HL-60 (cell line): ENCODE results near the gene PCED1B.

Experiments used
- DNase-seq, 2 experiments: peaks; one replicate each; pipeline ENCODE4 v3.0.0-alpha.2; 2010 to 2020; ENCODE audit warnings: low read depth in 1 of 2, low spot score in 1 of 2
- H3K27ac ChIP-seq: fragments of 250-450 bp; sonication (Bioruptor Pico); replicated peaks from 2 replicates; pipeline ENCODE4 v1.5.1; 2020; ENCODE audit warnings: mild to moderate bottlenecking, moderate library complexity
- H3K27me3 ChIP-seq: fragments of 250-450 bp; sonication (Bioruptor Pico); 2 replicates; pipeline ENCODE4 v1.5.1; 2021; ENCODE audit warnings: mild to moderate bottlenecking, moderate library complexity; ENCODE audit not compliant: insufficient read depth, poor library complexity, severe bottlenecking
- H3K4me3 ChIP-seq: replicated peaks from 2 replicates; pipeline ENCODE4 v1.5.1; 2011; ENCODE audit warnings: mild to moderate bottlenecking, control low read depth, low read length; ENCODE audit not compliant: insufficient read depth
- GABPA ChIP-seq: IDR thresholded peaks from 2 replicates; pipeline ENCODE4 v1.6.1; 2012; ENCODE audit warnings: low read depth
- POLR2AphosphoS5 ChIP-seq: IDR thresholded peaks from 2 replicates; pipeline ENCODE4 v1.6.1; 2012; ENCODE audit warnings: low read depth
- SPI1 ChIP-seq: IDR thresholded peaks from 2 replicates; pipeline ENCODE4 v1.6.1; 2012; ENCODE audit warnings: low read depth, mild to moderate bottlenecking, borderline replicate concordance
- TF ChIP-seq, protein P1 (sequence below): IDR thresholded peaks from one replicate; pipeline ENCODE4 v1.5.1; 2011; ENCODE audit warnings: low read length, control low read depth, inconsistent platforms; ENCODE audit not compliant: insufficient read depth
- TF ChIP-seq, protein P2 (sequence below): IDR thresholded peaks from 2 replicates; pipeline ENCODE4 v1.6.1; 2012; ENCODE audit warnings: low read depth; ENCODE audit not compliant: insufficient replicate concordance

PCED1B gene

DNA sequence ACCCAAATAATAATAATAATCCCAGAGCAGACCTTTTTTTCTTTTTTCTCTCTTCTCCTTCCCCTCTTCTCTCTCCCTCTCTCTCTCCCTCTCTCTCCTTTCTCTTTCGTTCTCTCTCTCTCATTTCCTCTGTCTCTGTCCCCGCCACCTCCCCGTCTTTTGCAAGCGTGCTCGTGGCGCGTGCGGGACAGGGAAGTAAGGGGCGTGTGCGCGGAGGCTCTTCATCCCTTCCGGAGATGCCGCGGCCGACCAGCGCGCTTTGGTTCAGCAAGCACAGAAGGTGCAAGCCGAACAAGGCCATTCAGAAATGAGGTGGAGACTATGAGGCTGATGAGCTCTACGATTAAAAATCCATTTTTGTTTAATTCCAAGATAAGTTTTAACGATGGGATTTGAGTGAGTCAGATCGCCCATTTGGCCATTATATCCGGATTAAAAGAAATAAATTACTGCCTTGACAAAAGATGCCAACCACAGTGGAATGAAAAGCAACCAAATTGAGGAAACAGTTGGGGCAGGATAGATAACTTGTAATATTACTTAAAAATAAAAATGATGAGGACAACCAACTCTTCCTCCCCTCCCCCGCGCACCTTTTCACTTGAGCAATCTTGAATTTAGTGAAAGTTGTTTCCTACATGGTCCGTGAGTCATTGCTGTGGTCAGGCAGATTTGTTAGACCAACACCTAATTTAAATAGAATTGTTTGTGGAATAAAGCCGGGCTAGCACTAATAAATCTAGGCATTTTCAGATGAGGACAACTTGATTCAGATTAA is 1.5 kb downstream of the PCED1B start:
- H3K27me3 ChIP-seq: peaks cover 4% of the 10 kb centered on the region
- peak in 1 of 2 experiments; percentile 47 for DNase-seq
- H3K27ac ChIP-seq: no peak overlapping the region
- TF ChIP-seq, protein P1, sequence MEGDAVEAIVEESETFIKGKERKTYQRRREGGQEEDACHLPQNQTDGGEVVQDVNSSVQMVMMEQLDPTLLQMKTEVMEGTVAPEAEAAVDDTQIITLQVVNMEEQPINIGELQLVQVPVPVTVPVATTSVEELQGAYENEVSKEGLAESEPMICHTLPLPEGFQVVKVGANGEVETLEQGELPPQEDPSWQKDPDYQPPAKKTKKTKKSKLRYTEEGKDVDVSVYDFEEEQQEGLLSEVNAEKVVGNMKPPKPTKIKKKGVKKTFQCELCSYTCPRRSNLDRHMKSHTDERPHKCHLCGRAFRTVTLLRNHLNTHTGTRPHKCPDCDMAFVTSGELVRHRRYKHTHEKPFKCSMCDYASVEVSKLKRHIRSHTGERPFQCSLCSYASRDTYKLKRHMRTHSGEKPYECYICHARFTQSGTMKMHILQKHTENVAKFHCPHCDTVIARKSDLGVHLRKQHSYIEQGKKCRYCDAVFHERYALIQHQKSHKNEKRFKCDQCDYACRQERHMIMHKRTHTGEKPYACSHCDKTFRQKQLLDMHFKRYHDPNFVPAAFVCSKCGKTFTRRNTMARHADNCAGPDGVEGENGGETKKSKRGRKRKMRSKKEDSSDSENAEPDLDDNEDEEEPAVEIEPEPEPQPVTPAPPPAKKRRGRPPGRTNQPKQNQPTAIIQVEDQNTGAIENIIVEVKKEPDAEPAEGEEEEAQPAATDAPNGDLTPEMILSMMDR: no peak
- TF ChIP-seq, protein P2, sequence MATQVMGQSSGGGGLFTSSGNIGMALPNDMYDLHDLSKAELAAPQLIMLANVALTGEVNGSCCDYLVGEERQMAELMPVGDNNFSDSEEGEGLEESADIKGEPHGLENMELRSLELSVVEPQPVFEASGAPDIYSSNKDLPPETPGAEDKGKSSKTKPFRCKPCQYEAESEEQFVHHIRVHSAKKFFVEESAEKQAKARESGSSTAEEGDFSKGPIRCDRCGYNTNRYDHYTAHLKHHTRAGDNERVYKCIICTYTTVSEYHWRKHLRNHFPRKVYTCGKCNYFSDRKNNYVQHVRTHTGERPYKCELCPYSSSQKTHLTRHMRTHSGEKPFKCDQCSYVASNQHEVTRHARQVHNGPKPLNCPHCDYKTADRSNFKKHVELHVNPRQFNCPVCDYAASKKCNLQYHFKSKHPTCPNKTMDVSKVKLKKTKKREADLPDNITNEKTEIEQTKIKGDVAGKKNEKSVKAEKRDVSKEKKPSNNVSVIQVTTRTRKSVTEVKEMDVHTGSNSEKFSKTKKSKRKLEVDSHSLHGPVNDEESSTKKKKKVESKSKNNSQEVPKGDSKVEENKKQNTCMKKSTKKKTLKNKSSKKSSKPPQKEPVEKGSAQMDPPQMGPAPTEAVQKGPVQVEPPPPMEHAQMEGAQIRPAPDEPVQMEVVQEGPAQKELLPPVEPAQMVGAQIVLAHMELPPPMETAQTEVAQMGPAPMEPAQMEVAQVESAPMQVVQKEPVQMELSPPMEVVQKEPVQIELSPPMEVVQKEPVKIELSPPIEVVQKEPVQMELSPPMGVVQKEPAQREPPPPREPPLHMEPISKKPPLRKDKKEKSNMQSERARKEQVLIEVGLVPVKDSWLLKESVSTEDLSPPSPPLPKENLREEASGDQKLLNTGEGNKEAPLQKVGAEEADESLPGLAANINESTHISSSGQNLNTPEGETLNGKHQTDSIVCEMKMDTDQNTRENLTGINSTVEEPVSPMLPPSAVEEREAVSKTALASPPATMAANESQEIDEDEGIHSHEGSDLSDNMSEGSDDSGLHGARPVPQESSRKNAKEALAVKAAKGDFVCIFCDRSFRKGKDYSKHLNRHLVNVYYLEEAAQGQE: no peak
- no peak for TF ChIP-seq GABPA
- TF ChIP-seq SPI1: no peak
- TF ChIP-seq POLR2AphosphoS5: no peak
- H3K4me3 ChIP-seq: peak overlapping the region; percentile 64

DNA sequence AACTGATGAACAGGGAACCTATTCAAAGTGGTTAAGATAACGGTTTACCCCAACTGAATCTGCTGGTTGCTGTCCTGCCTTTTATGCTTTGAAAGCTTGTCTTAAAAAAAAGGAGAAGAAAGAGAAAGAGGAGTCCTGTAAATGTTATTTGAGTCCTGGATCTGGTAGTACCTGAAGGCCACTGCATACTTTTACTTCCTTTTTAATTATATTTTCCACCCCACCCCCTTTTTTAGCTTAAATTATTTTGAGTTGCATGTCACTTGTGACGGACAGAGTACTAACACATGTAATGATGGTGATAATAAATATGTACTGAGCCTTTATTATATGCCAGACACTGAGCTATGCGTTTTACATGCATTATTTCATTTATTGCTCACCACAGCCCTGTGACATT is 2.9 kb downstream of the PCED1B start:
- Histone ChIP-seq H3K27ac (no peak overlapping the region), H3K27me3 (peaks cover 4% of the 10 kb centered on the region), H3K4me3 (no peak overlapping the region)
- no peak for DNase-seq
- TF ChIP-seq SPI1 (no peak), POLR2AphosphoS5 (no peak), GABPA (no peak)
- TF ChIP-seq, protein P2: no peak
- TF ChIP-seq, protein P1: no peak

DNA sequence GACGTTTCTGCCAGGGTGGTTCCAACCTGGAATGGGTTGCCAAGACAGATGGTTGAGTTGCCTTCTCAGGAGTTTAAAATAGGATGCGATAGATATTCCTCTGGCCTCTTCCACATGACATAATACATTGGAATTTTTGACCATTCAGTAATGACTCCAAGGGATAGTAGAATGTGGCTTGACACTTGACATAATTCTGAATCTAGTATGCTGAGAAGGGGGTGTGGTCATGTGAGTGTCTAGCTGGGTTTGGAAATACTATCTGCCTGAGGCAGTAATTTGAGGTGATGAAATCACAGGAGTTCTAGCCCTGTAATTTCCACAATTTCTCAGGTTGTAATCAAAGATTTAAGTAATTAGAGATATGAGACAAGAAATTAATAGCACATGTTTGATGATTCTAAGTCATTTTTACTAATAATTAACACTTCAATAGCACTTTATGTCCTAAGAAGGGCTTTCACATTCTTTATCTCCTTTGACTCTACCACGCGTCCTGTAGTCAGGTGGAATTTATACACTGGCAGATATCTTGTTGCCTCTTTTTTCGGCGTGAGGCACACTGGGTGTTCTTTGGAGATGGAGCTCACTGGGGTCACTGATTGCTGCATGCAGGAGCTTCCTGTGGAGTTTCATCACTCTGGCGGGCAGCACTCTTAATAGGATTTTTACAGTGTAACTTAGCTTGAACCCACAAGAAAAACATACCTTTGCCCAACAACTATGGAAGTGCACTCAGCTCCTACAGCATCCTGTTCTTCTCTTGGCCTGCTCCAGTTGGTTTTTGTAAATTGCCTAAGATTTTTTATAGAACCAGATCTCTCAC is 3.6 kb downstream of the PCED1B start:
- no peak for TF ChIP-seq GABPA
- no peak for TF ChIP-seq POLR2AphosphoS5
- TF ChIP-seq, protein P2: no peak
- TF ChIP-seq SPI1: no peak
- TF ChIP-seq, protein P1: no peak
- Histone ChIP-seq H3K4me3 (no peak overlapping the region), H3K27ac (no peak overlapping the region), H3K27me3 (peaks cover 4% of the 10 kb centered on the region)
- DNase-seq: no peak
